GM18508 (cell line): ENCODE measurements around the gene SMYD3.

Experiments
- ATAC-seq: cut with Tn5 transposase; IDR thresholded peaks from one replicate; pipeline ENCODE4 v1.9.1; 2021; ENCODE audit warnings: moderate number of reproducible peaks; ENCODE audit not compliant: insufficient read depth, unreplicated experiment

SMYD3 gene

GRCh38 chr1:246418565-246419312 lies 88.3 kb downstream of the SMYD3 start:
- no peak for ATAC-seq

GRCh38 chr1:246417813-246418564 lies 89.1 kb downstream of the SMYD3 start:
- ATAC-seq: no peak

- ATAC-seq: no peak
Measured at GRCh38 chr1:246417152-246417812, 89.8 kb downstream of the SMYD3 start.

GRCh38 chr1:246416261-246416660 lies 90.8 kb downstream of the SMYD3 start:
- no peak for ATAC-seq

- ATAC-seq: no peak
Measured at GRCh38 chr1:246415028-246415427, 92.1 kb downstream of the SMYD3 start.

GRCh38 chr1:246413430-246413829 lies 93.6 kb downstream of the SMYD3 start:
- no peak for ATAC-seq

- ATAC-seq: no peak
Measured at GRCh38 chr1:246404078-246404477, 103.0 kb downstream of the SMYD3 start.

- no peak for ATAC-seq
Measured at GRCh38 chr1:246398126-246398813, 108.8 kb downstream of the SMYD3 start.

- no peak for ATAC-seq
Measured at GRCh38 chr1:246397046-246397445, 110.0 kb downstream of the SMYD3 start.

- no peak for ATAC-seq
Measured at GRCh38 chr1:246396322-246396721, 110.8 kb downstream of the SMYD3 start.

- no peak for ATAC-seq
Measured at GRCh38 chr1:246394121-246394520, 113.0 kb downstream of the SMYD3 start.

GRCh38 chr1:246390855-246391254 lies 116.2 kb downstream of the SMYD3 start:
- ATAC-seq: no peak

- ATAC-seq: no peak
Measured at GRCh38 chr1:246384616-246385015, 122.5 kb downstream of the SMYD3 start.

GRCh38 chr1:246383791-246384190 lies 123.3 kb downstream of the SMYD3 start:
- no peak for ATAC-seq

GRCh38 chr1:246383239-246383589 lies 123.9 kb downstream of the SMYD3 start:
- no peak for ATAC-seq

GRCh38 chr1:246382589-246383238 lies 124.4 kb downstream of the SMYD3 start:
- ATAC-seq: no peak

- ATAC-seq: no peak
Measured at GRCh38 chr1:246381452-246381851, 125.6 kb downstream of the SMYD3 start.

- no peak for ATAC-seq
Measured at GRCh38 chr1:246377625-246378153, 129.4 kb downstream of the SMYD3 start.

- ATAC-seq: no peak
Measured at GRCh38 chr1:246373828-246374569, 133.1 kb downstream of the SMYD3 start.
